Natural killer cell (primary cell): ENCODE data around the gene OSBPL9. TPM values are rescaled to one million over a fixed set of nuclear protein-coding genes. Genes with fewer than 3 reads are reported as not detected.

Experiments
- ATAC-seq, 3 donors: fragments of 150-1000 bp in 2 of 3; fragments of 200-7000 bp in 1 of 3; cut with Tn5 transposase; 1 replicate in 1 of 3; 2 replicates in 2 of 3; pipeline ENCODE4 v1.10.0; 2021; ENCODE audit warnings: mild to moderate bottlenecking in 2 of 3, moderate library complexity in 2 of 3
- DNase-seq, 2 donors: peaks; one replicate each; pipeline versions ENCODE4 v3.0.0 to v3.0.0-alpha.2; 2013 to 2021; ENCODE audit warnings: mixed read lengths in 1 of 2
- H3K27ac ChIP-seq: one replicate; pipeline ENCODE4 v1.5.1; 2013; ENCODE audit warnings: mild to moderate bottlenecking, low read length
- H3K27me3 ChIP-seq: one replicate; pipeline ENCODE4 v1.6.1; 2013; ENCODE audit warnings: low read length; ENCODE audit not compliant: control insufficient read depth, insufficient read depth
- H3K36me3 ChIP-seq: one replicate; pipeline ENCODE4 v1.6.1; 2013; ENCODE audit warnings: low read length; ENCODE audit not compliant: control insufficient read depth, insufficient read depth
- H3K4me1 ChIP-seq: one replicate; pipeline ENCODE4 v1.6.1; 2013; ENCODE audit warnings: low read length; ENCODE audit not compliant: control insufficient read depth, insufficient read depth
- H3K4me3 ChIP-seq: one replicate; pipeline ENCODE4 v1.5.1; 2013; ENCODE audit warnings: low read length
- H3K9me3 ChIP-seq: one replicate; pipeline ENCODE4 v1.6.1; 2013; ENCODE audit warnings: low read length; ENCODE audit not compliant: control insufficient read depth, insufficient read depth
- H3K27ac Mint-ChIP-seq, 2 donors: one replicate each; pipeline ENCODE4 v1.8.0; 2022; ENCODE audit warnings: mild to moderate bottlenecking in 2 of 2, mixed read lengths in 2 of 2, moderate library complexity in 1 of 2
- H3K27me3 Mint-ChIP-seq, 2 donors: one replicate each; pipeline ENCODE4 v1.8.0; 2022; ENCODE audit warnings: low read depth in 2 of 2, mixed read lengths in 2 of 2
- H3K36me3 Mint-ChIP-seq: one replicate; pipeline ENCODE4 v1.8.0; 2022; ENCODE audit warnings: mixed read lengths
- H3K4me1 Mint-ChIP-seq, 2 donors: one replicate each; pipeline ENCODE4 v1.8.0; 2022; ENCODE audit warnings: mixed read lengths in 2 of 2
- H3K4me3 Mint-ChIP-seq: one replicate; pipeline ENCODE4 v1.8.0; 2022; ENCODE audit warnings: mild to moderate bottlenecking, moderate library complexity, mixed read lengths
- H3K9me3 Mint-ChIP-seq, 2 donors: one replicate each; pipeline ENCODE4 v1.8.0; 2022; ENCODE audit warnings: mixed read lengths in 2 of 2
- CTCF ChIP-seq: fragments of 200-600 bp; IDR thresholded peaks from one replicate; pipeline ENCODE4 v1.8.0; 2022; ENCODE audit warnings: antibody characterized with exemption
- WGBS: methylation state at CpG from one replicate; pipeline ENCODE4 v1.1.7; 2013; ENCODE audit warnings: missing lambda C conversion rate; ENCODE audit not compliant: insufficient coverage; 5-methylcytosine and 5-hydroxymethylcytosine counted together
- intact Hi-C: fragments of 100-400 bp; cut with micrococcal nuclease; formaldehyde crosslinking; loops from one replicate; pipeline ENCODE4 v1.14.2; 2022
- total RNA-seq, 4 donors: library from RNA; stranded (reverse); fragments of 120-200 nt in 1 of 4; gene quantifications; one replicate each; pipeline versions ENCODE4 v1.2.3 to v1.2.4, GENCODE V29; 2013 to 2022

OSBPL9 gene
- total RNA-seq, 3 donors from 2014 or later (not counting 1 experiment from before 2014, with no cell fraction given): 53.0 to 72.6 (median 62.0) TPM

GRCh38 chr1:51612447-51612961 lies 4.4 kb upstream of the OSBPL9 start:
- TF ChIP-seq CTCF: no peak
- H3K4me3 Mint-ChIP-seq: no peak overlapping the region
- WGBS: 62% methylated on average over 2 of the region's 2 CpGs
- no peak overlapping the region for H3K27ac Mint-ChIP-seq
- H3K4me1 Mint-ChIP-seq: peaks cover 6 to 7% of the 10 kb centered on the region in 2 donors
- DNase-seq (no peak), ATAC-seq (no peak)
- H3K9me3 Mint-ChIP-seq: no peaks in the 10 kb centered on the region
- no peaks in the 10 kb centered on the region for H3K9me3 ChIP-seq
- no peak overlapping the region for H3K4me3 ChIP-seq
- no peaks in the 10 kb centered on the region for H3K36me3 ChIP-seq
- H3K36me3 Mint-ChIP-seq: no peaks in the 10 kb centered on the region
- H3K27me3 ChIP-seq: no peaks in the 10 kb centered on the region
- intact Hi-C loops: no loop called here
- H3K4me1 ChIP-seq: peaks cover 8% of the 10 kb centered on the region
- peaks cover 18 to 21% of the 10 kb centered on the region in 2 donors for H3K27me3 Mint-ChIP-seq
- no peak overlapping the region for H3K27ac ChIP-seq

- Histone ChIP-seq H3K36me3 (no peaks in the 10 kb centered on the region), H3K4me1 (peaks cover 15% of the 10 kb centered on the region), H3K27ac (no peak overlapping the region), H3K9me3 (no peaks in the 10 kb centered on the region), H3K4me3 (no peak overlapping the region), H3K27me3 (no peaks in the 10 kb centered on the region)
- no peak for TF ChIP-seq CTCF
- H3K27me3 Mint-ChIP-seq: peaks cover 10 to 13% of the 10 kb centered on the region in 2 donors
- DNase-seq: no peak
- peak overlapping the region; percentile 3 for H3K4me3 Mint-ChIP-seq
- no peak for ATAC-seq
- no peaks in the 10 kb centered on the region for H3K9me3 Mint-ChIP-seq
- no peaks in the 10 kb centered on the region for H3K36me3 Mint-ChIP-seq
- H3K27ac Mint-ChIP-seq: no peak overlapping the region
- intact Hi-C loops: no loop called here
- H3K4me1 Mint-ChIP-seq: peaks cover 15 to 20% of the 10 kb centered on the region in 2 donors
- 98% methylated on average over 10 of the region's 10 CpGs for WGBS
These were observed 1.1 kb upstream of the OSBPL9 start for GRCh38 chr1:51615780-51616291.

- no peak for DNase-seq
These were observed 402 bp upstream of the OSBPL9 start for GRCh38 chr1:51616490-51616889.

More at GRCh38 chr1:51616490-51616889, 402 bp upstream of the OSBPL9 start:
- peak overlapping the region in 1 of 2 donors; percentile 98 for H3K27ac Mint-ChIP-seq
- Histone ChIP-seq H3K27me3 (no peaks in the 10 kb centered on the region), H3K9me3 (no peaks in the 10 kb centered on the region), H3K27ac (no peak overlapping the region), H3K36me3 (no peaks in the 10 kb centered on the region), H3K4me3 (peak overlapping the region; percentile 89), H3K4me1 (peaks cover 15% of the 10 kb centered on the region)
- TF ChIP-seq CTCF: no peak
- peaks cover 15 to 20% of the 10 kb centered on the region in 2 donors for H3K4me1 Mint-ChIP-seq
- WGBS: 100% methylated on average over 1 of the region's 4 CpGs
- peaks cover 8 to 10% of the 10 kb centered on the region in 2 donors for H3K27me3 Mint-ChIP-seq
- H3K36me3 Mint-ChIP-seq: no peaks in the 10 kb centered on the region
- H3K9me3 Mint-ChIP-seq: no peaks in the 10 kb centered on the region
- no peak for ATAC-seq
- peak overlapping the region; percentile 3 for H3K4me3 Mint-ChIP-seq
- intact Hi-C loops: no loop called here
